ENCODE data around the gene GALNT17.

Gene GALNT17

DNA sequence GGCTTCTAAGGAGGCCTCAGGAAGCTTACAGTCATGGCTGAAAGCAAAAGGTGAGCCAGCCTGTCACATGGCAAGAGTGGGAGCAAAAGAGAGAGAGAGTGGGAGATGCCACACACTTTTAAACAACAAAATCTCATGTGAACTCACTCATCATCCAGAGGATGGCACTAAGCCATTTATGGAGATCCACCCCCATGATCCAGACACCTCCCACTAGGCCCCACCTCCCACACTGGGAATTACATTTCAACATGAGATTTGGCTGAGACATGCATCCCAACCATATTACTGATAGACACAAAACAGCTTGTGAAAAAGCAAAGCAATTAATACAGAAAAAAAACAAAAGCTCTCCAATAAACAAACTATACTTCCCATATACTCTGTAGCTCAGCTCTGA, 210.3 kb downstream of the GALNT17 start:
- ATAC-seq (no peak), DNase-seq (no peak)

DNA sequence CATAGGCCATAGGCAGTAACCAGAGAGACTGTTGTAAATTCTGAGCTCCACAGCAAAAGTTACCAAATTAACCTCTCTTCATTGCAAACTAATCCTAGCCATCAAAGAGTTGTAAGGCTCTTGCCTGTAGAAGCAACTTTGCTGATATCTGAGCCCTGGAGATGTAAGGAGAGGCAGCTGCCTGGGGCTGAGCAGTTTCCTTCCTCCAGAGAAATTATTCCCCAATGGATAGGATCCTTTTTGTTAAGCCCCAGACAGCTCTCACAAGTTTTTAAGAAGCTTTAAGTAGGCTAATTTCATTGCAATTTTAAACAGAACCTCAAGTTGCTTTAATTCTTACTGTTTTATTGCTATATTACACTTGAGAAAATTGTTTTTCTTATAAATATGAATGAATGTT, 211.1 kb downstream of the GALNT17 start:
- DNase-seq (no peak), ATAC-seq (no peak)

- ATAC-seq (no peak), DNase-seq (no peak)
Measured at GRCh38 chr7:71343892-71344291, 211.9 kb downstream of the GALNT17 start.

GRCh38 chr7:71345117-71345884, 213.4 kb downstream of the GALNT17 start:
- DNase-seq, result no peak
- no peak for ATAC-seq

DNA sequence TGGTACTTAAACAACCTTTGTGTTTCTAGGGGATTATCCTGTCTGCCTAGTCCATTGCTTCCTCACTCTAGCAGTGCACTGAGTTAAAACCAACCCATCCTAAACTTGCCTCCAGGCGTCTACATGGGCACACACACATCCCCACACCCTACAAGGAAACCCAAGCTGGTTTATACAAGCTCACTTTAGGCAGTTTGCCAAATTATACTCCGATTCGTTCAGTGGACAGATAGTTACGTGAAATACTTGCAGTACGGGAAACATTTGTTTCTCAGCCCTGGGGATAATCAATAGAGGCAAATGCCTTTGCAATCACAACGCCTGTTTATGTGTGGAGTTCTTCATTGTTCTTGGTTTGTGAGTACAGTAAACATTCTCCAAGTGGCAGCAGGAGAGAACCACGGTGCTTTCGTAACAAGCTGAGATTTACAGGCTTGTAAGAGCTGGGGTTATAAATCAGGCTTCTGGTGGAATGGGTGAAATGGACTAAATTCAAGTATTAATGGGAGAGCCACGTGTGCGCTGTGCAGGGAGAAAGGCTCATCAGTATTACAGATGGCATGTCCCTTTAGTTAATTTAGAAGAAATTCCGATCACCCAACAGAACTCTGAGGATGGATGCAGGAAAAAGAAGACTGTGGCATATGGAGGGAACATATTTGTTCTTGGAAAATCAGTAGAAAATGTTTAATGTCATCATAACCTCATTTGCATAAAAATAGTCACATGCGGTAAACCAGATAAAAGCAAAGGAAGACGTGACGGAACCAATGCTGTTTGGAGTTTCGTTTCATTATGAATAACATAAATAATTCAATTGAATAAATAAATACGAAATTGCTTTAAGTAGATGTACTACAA, 217.1 kb downstream of the GALNT17 start:
- DNase-seq (no peak), ATAC-seq (no peak)

DNA sequence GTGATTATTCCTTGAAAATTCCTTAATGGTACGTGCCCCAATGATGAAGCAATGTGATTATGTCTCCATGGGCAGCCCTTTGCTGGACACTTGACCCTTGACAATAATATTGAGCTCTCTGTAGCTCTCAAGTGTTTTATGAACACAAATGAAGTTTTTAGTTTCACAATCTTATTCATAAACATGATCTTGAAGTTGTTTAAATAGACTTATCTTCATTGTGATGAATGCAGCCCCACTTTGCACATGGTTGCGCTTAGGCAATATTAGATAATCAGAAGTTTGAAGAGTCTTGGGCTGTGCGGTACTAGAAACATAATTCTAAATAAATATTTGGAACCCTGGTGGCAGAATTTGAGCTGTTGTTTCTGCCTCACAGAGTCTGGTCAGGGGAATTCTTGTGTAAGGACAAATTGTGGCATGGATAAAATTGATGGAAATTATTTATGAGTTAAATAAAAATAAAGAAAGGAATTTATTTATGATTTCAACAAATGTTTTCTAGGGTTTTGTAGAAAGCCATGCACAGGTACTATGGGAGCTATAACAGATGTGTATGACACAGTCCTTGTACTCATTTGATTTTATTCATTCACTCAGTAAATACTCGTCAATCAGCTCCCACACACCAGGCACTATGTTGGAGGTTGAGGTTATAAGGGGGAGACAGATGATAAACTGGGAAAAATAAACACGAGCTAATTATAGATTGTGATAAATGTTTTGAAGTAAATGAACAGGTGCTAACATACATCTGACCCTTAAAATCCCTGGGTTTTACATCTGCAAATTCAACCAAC, 217.9 kb downstream of the GALNT17 start:
- ATAC-seq (no peak), DNase-seq (no peak)

GRCh38 chr7:71350680-71351079, 218.7 kb downstream of the GALNT17 start:
- ATAC-seq, result no peak
- no peak for DNase-seq

GRCh38 chr7:71354716-71355115, 222.8 kb downstream of the GALNT17 start:
- DNase-seq, result no peak
- no peak for ATAC-seq

GRCh38 chr7:71361451-71362032, 229.6 kb downstream of the GALNT17 start:
- DNase-seq (no peak), ATAC-seq (no peak)

- DNase-seq (no peak), ATAC-seq (no peak)
Measured at GRCh38 chr7:71362240-71362639, 230.3 kb downstream of the GALNT17 start.

DNA sequence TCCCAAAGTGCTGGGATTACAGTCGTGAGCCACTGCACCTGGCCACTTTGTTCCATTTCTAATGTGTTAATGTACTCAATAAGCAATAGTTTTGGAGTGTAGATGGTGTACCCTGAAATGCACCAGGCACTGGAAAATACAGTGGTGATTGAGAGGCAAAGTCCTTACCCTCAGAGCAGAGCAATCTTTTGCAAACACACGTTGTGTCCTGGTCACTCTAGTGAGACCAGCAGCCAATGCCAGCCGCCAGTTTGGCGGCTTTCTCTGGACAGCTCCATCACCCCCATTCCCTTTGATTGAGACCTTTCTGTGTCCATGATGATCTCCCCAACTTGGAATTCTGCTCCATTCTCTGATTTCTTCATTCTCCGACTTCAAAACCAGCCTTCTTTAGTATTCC, 231.3 kb downstream of the GALNT17 start:
- DNase-seq (no peak), ATAC-seq (no peak)

DNA sequence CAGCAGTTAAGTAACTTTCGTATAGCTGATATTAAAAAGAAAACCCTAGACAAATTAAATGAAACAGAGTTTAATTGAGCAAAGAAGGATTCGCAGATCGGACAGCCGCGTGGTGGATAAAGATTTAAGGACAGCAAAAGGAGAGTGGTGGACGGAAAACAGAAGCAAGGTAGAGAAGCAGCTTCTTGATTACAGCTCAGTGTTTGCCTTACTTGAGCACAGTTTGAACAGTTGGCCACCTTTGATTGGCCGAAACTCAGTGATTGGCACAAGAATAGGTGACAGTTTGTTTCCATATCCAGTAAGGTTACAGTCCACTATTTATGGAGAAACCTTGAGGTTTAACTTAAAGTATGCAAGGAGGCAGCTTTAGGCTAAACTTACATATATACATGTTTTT, 231.7 kb downstream of the GALNT17 start:
- DNase-seq, result no peak
- no peak for ATAC-seq

DNA sequence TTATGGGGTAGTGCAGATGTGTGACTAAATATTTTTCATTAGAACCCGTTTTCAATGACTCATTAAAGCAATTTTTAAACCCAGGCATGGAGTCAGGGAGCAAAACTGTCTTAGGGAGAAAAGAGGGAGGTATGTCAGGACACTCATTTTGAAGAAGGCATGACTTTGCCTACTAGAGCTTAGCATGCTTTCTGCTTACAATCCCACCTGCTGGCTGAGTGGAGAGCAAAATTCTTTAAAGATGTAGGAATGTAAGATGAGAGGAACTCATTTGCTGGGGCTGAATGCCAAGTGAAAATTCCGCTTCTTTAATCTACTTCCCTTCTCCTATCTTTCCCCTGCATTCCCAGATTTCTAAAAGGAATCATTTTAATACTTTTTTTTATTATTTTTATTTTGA, 232.6 kb downstream of the GALNT17 start:
- DNase-seq (no peak), ATAC-seq (no peak)

DNA sequence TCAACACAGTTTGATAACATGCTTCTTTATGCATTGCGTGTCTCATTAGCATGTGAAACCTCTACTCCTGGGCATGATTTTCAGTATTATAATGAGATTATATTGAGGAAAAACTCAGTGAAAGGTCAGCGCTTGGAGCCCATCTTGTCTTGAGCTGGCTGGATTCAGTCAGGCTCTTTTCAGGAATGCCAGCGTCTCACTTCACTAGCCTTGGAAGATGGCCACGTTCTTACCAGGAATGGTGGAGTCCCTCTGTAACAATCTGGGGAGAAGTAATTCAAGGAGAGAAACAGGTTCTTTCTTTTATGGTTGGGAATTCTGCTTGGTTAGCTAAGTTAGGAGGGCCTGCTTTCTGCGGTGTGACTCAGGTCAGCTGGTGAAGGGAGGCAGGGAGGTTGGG, 241.0 kb downstream of the GALNT17 start:
- ATAC-seq (no peak), DNase-seq (no peak)

GRCh38 chr7:71377062-71377461, 245.1 kb downstream of the GALNT17 start:
- ATAC-seq, result no peak
- no peak for DNase-seq

DNA sequence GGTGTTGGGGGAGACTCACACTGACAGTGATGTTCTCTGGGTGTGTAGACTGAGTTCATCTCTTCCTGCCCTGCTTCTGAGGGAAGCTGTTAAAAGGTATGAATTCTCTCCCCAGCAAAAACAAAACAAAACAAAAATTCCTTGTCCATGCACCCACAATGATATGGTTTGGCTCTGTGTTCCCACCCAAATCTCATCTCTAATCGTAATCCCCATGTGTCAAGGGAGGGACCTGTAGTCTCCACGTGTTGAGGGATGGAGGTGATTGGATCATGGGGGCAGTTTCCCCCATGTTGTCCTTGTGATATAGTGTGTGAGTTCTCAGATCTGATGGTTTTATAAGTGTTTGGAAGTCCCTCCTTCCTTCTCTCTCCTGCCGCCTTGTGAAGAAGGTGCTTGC, 245.5 kb downstream of the GALNT17 start:
- ATAC-seq (no peak), DNase-seq (no peak)

DNA sequence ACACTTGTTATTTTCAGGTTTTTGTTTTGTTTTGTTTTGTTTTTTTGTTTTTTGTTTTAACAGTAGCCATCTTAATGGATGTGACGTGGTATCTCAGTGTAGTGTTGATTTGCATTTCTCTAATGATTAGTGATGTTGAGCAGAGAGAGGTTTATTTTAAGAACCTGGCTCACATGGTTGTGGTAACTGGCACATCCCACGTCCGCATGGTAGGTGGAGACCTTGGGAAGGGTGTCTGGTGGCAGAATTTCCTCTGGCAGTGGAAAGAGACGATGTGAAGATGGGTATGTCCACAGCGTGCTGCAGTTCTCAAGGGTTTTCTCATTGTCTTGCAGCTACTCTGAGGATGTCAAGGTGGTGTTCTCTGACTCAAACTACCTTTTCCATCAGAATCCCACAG, 252.2 kb downstream of the GALNT17 start:
- ATAC-seq (no peak), DNase-seq (no peak)

DNA sequence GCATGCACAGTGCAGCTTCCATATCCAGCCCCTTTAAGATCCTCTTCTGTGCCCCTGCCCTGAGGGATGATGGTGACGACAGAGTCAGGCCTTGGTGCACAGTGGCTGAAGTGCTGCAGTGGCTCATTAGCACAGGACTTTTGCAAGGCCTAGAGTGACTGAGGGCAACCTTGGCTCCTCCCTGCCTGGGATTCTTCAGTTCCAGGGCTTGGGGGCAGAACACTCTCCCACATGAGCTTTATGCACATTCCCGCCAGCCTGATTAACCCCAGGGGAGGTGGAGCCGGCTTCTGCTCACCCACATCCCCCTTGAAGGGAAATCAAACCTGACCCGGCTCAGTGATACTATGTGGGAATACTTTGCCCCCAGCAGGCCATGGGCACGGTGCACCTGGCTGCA, 253.4 kb downstream of the GALNT17 start:
- ATAC-seq (no peak), DNase-seq (no peak)

DNA sequence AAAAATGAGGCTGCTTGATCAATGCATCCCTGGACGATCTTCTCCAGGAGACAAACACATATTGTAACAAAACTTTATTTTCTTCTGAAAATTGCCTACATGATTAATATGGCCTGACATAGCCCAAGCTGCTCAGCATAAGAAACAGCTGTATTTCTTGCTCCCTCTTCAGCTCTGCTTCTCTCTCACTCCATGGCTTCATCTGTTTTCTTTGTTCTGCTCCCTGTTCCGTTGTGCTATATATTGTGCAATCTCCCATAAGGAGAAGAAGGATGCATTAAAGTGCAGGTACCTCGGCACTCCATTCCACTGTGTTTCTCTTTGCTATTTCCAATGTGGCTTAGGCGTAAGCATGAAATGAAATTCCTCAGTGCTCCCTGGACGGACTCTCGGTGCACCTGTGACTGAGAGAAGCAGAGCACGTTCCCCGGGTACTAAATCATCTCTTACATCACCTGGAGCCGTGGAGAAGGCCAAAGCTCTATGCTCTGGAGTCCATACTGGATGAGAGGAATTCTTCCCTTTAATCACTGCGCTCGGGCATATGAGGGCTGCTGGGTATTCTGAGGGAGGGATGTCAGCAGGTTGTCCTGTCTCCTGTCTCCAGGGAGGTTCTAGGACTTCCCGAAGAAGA, 254.3 kb downstream of the GALNT17 start:
- no peak for ATAC-seq
- DNase-seq, result no peak

GRCh38 chr7:71388181-71388580, 256.2 kb downstream of the GALNT17 start:
- ATAC-seq (no peak), DNase-seq (no peak)

- DNase-seq (no peak), ATAC-seq (no peak)
Measured at GRCh38 chr7:71389976-71390375, 258.0 kb downstream of the GALNT17 start.

- DNase-seq (no peak), ATAC-seq (no peak)
Measured at GRCh38 chr7:71393661-71394060, 261.7 kb downstream of the GALNT17 start.

Measured in stimulated activated naive CD8-positive, alpha-beta T cell treated with anti-CD3 and anti-CD28 coated beads, Interleukin-15, Interleukin-2, amounts not matched to agents 100 U/mL and 50 U/mL, for 24 hours (primary cell).